GM19035 (cell line): ENCODE measurements around the gene NEAT1.

Experiments used
- ATAC-seq: cut with Tn5 transposase; IDR thresholded peaks from one replicate; pipeline ENCODE4 v1.9.1; 2021; ENCODE audit not compliant: unreplicated experiment

NEAT1 gene

DNA sequence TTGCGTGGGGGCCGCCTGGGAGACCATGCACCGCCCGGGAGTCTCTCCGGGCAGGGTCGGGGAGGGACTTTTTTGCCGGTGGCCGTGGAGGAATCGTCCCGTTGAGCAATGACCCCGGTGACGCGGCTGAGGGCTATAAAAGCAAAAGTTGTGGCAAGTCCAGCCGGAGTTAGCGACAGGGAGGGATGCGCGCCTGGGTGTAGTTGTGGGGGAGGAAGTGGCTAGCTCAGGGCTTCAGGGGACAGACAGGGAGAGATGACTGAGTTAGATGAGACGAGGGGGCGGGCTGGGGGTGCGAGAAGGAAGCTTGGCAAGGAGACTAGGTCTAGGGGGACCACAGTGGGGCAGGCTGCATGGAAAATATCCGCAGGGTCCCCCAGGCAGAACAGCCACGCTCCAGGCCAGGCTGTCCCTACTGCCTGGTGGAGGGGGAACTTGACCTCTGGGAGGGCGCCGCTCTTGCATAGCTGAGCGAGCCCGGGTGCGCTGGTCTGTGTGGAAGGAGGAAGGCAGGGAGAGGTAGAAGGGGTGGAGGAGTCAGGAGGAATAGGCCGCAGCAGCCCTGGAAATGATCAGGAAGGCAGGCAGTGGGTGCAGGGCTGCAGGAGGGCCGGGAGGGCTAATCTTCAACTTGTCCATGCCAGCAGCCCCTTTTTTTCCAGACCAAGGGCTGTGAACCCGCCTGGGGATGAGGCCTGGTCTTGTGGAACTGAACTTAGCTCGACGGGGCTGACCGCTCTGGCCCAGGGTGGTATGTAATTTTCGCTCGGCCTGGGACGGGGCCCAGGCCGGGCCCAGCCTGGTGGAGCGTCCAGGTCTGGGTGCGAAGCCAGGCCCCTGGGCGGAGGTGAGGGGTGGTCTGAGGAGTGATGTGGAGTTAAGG lies at the start of gene NEAT1:
NEAT1 (plus strand) TSS at position 166 of the 883 bp plus-strand sequence.
- no peak for ATAC-seq

GRCh38 chr11:65373839-65374580 lies 48.6 kb upstream of the NEAT1 start:
- no peak for ATAC-seq

GRCh38 chr11:65375012-65375411 lies 47.6 kb upstream of the NEAT1 start:
- ATAC-seq, result no peak

DNA sequence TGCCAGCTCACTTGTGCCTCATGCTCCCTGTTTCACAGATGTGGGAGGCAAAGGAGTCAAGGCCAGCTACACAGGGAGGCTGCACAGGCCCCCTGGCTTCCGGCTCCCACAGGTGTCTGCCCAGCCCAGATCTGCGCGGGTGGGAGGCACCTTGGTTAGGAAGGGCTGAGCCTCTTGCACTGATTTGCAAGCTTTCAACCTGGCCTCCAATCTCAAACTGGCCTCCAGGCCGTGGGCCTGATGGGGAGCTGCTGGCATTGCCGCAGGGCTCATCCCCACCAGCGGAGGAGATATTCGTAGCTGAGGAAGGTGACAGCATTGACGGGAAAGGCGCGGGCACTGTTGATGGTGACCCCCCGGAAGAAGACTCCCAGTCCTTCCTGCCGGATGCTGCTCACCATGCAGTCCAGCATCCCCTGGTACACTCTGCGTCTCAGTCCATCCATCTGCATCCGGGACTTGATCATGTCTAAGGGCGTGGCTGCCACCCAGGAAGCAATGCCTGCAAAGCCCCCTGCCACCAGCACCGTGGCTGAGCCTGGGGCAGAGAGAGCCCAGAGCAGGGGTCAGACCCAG lies 46.4 kb upstream of the NEAT1 start:
- ATAC-seq, result no peak

DNA sequence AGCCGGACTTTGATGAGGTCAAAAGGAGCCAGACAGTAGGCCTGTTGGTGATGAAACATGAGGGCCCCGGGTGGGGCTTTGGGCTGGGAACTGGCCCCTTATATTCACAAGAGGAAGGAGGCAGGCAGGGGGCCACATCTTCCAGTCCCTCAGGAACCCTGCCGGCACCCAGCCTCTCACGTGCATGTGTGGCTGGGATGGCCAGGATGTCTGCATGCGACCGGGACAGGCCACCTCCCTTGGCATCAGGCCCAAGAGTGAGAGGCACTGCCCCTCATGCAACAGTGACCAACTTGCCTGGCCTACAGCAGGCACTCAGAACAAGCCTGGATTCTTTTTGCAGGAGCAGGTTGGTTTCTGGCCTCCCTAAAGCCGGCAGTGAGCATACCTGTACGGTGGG lies 45.6 kb upstream of the NEAT1 start:
- no peak for ATAC-seq

DNA sequence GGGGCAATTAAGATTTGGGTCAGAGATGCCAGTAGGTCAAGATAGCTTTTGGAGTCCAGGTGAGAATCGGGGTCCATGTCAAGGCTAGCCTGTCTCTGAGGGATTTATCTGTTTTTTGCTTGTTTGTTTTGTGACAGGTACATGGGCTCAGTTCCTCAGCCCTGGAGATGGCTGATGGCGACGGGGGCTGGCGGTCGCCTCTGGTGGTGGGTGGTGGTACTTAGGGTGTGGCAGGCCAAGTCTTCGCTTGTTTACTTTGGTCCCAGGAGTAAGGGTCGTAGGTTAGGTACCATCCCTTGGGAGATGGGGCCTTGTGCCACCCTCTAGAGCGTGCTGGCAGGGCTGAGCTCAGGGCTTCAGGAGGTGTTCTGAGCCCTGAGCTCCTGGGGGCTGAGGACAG lies 44.8 kb upstream of the NEAT1 start:
- ATAC-seq, result no peak

- no peak for ATAC-seq
These were observed 44.2 kb upstream of the NEAT1 start for GRCh38 chr11:65378208-65378927.

GRCh38 chr11:65378928-65379638 lies 43.5 kb upstream of the NEAT1 start:
- ATAC-seq, result no peak

DNA sequence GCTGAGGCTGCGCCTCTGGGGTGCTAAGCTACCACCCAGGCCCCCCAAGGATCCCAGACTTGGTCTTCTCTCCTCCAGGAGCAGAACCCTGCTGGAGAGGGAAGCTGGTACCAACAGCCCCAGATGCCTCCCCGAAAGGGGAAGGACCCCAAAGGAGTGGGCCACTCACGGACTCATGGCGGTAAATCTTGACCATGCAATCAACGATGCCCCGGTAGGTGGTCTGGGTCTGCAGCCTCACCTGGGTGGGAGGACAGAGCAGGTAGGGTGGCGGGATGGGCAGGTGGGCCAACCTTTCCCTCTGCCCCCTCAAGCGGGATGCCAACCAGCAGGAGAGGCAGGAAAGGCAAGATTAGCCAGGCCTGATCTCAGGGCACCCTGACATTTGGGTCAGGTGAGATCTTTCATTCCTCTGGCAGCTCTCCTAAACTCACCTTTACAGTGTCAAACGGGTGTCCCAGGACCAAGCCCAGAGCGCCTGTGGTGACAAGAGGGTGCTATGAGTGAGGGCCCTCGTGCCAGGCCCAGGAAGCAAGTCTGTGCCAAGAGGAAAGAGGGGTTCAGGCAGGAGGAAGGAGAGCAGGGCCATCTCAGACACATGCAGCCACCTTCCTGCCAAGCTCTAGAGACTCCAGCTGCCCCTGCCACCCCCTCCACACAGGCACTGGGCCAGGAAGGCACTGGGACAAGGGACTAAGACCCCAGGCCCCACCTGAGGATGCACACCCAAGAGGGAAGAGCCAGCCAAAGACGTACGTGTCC lies 42.7 kb upstream of the NEAT1 start:
- ATAC-seq, result no peak

DNA sequence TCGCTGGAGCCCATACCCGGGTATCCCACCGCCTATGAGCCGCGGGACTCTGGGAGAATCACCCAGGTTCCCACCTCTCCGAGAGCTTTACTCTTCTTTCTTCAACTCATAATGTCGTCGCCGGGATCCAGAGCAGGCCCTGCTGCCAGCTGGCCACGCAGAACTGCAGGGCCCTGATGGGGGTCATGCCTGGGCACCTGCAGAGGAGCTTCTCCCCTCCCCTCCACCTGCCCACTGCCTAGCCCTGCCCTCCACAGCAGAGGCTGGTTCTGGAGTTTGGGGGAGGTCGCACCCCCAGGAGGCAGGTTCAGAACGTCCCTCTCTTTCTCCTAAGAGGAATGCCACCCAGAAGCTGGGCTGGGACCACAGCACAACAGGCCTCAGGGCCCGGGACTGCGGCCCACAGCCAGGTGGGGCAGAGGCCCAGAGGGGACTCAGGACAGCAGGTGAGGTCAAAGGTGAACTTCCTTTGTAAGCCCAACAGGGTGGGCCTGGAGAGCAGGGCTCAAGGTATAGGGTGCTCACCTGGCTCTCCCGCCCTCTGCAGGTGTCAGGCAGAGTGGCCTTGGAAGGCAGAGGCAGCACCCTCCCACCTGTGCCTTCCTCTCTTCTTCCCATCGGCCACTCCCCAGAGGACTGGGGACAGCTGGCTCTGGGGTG lies 42.0 kb upstream of the NEAT1 start:
- ATAC-seq, result no peak

- peak; percentile 10 for ATAC-seq
These were observed 40.9 kb upstream of the NEAT1 start for GRCh38 chr11:65381716-65382032.

DNA sequence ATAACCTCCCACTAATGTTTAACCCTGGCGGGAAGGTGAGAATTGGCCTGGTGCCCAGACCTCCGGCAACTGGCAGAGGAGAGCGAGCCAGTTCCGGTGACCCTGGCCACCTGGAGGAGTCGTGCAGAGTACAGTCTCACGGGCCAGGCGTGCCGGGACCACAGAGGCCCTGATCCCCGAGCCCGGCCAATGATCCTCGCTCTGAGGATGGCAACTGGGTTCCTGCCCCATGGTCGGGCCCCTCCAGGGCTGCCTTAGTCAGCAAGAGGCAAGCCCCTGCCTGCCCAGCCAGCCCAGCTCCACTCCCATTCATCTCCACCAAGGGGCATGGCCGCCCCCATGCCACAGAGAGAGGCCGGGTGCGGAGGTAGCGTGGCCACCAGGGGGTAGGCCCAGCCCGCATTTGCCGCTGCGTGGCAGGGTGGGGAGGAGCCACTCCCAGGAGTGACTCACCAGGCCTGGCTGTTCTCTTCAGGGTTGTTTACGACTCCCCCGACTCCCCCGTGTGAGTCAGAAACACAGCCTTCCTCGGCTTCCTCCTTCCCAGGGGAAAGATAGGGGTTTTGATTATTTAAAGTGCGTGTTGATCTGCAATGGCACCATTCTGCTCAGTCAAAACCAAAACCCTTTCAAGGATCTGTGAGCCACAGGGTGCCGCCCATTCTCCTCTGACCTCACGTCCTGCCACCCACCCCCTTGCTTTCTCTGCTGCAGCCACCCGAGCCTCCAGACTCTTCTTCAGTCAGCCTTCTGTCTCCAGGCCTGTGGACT lies 40.4 kb upstream of the NEAT1 start, which contains the start of gene SLC25A45:
SLC25A45 (minus strand) TSS at position 614 of the 771 bp plus-strand sequence. CDS start 695 bp downstream, outside the sequence.
- peak; percentile 63 for ATAC-seq

DNA sequence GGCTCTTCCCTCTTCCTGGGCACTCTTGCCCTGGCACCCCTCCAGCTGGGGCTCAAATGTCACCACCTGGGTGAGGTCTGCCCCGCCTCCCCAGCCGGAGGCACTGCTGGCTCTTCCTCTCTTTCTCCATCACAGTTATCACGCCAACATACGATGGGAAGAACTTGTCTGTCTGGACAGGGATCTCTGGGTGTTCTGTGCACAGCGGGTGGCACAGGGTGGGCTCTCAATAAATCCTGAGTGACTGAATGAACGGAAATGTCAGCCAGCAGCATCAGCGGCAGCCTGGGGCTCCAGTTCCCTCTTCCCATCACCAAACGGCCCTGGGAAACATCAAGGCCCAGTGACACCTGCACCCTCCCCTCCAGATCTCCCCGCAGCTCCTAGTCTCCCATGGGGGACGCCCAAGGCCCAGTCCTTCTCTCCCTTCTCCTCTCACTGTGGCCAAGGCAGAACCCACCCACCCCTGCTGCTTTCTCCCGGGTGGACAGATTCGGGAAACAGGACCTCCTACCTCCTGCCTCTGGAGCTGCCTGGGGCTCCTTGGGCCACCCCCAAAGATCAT lies 39.7 kb upstream of the NEAT1 start:
- no peak for ATAC-seq

DNA sequence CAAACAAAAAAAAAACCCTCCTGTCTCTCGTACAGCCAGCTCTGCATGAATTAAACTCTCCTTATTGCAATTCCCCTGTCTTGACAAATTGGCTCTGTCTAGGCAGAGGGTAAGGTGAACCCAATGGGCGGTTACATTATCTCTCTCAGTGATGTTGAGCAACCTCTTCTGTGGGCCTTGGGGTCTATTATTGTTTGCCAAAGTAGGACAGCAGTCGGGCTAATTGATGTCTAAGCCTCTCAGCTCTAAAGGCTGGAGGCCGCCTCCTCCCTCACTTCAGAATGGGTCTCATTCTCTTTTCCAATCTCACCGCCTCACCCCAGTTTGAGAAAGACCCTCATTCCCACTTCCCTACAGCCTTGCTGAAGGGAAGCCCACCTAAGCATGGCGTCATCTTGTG lies 38.8 kb upstream of the NEAT1 start:
- no peak for ATAC-seq

DNA sequence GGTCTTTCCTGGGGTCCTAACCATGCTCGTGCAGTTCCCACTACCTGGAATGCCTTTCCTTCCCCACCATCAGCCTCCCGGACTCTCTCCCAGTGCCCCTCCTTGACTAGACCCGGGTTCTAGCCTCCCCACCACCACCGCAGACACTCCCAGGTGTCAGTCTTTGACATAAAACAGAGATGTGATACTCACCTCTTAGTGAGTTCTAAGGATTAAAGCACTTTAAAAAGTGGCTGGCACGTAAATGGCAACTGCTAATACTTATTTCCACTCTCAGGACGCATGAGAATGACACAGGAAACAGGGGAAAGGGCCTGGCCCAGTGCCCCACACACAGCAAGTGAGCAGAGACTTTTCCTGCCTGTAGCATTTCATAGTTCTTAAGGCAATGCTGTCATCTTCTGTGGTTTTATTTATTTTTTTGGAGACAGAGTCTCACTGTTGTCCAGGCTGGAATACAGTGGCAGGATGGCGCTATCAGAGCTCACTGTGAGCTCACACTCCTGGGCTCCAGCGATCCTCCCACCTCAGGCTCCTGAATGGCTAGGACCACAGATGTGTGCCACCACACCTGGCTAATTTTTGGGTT lies 38.2 kb upstream of the NEAT1 start:
- no peak for ATAC-seq

- ATAC-seq, result peak; percentile 45
These were observed 36.1 kb upstream of the NEAT1 start, which contains the start of gene FRMD8 for GRCh38 chr11:65386307-65387140. Gene FRMD8 (plus strand): TSS chr11:65386637. CDS start chr11:65387037, 400 bp downstream.

GRCh38 chr11:65388731-65389130 lies 33.9 kb upstream of the NEAT1 start:
- ATAC-seq, result no peak
